Upper lobe of right lung (tissue), 1 donor: ENCODE data around the gene TRAPPC3L. TPM values are rescaled to one million over a fixed set of nuclear protein-coding genes. Genes with fewer than 3 reads are reported as not detected.
A peak's percentile ranks its signal among the peaks of the same experiment; 100 is the strongest.

Source experiments
- ATAC-seq: fragments of 200-7000 bp; cut with Tn5 transposase; one replicate; pipeline ENCODE4 v1.9.1; 2020; ENCODE audit warnings: mild to moderate bottlenecking, moderate library complexity
- DNase-seq: peaks from one replicate; pipeline ENCODE4 v3.0.0-alpha.2; 2020
- H3K27ac ChIP-seq: fragments of 200-600 bp; one replicate; pipeline ENCODE4 v1.8.0; 2022
- H3K27me3 ChIP-seq: fragments of 200-600 bp; one replicate; pipeline ENCODE4 v1.8.0; 2022; ENCODE audit warnings: mild to moderate bottlenecking
- H3K36me3 ChIP-seq: fragments of 200-600 bp; one replicate; pipeline ENCODE4 v1.8.0; 2022
- H3K4me1 ChIP-seq: fragments of 200-600 bp; one replicate; pipeline ENCODE4 v1.8.0; 2022
- H3K4me3 ChIP-seq: fragments of 200-600 bp; one replicate; pipeline ENCODE4 v1.8.0; 2022; ENCODE audit warnings: mild to moderate bottlenecking
- H3K9me3 ChIP-seq: fragments of 200-600 bp; one replicate; pipeline ENCODE4 v1.8.0; 2022
- intact Hi-C: fragments of 100-400 bp; cut with DNase I; formaldehyde crosslinking; loops from one replicate; pipeline ENCODE4 v1.11.0; 2022
- total RNA-seq: library from RNA; stranded (reverse); fragmentation: NEBNext Ultra II Directional; extraction: Animal tissue kit (Norgen Biotek cat#: 25700); gene quantifications from one replicate; pipeline ENCODE4 v1.2.1, GENCODE V29; 2021
- TF ChIP-seq, protein P1 (sequence below): fragments of 200-600 bp; IDR thresholded peaks from one replicate; pipeline ENCODE4 v1.8.0; 2022; ENCODE audit warnings: antibody characterized with exemption
- donor health status: DM: no; HTN: yes; CAD: no; lungs with severe emphysema.

The TRAPPC3L gene
- total RNA-seq, 1 donor from 2014 or later = 0.64 TPM

DNA sequence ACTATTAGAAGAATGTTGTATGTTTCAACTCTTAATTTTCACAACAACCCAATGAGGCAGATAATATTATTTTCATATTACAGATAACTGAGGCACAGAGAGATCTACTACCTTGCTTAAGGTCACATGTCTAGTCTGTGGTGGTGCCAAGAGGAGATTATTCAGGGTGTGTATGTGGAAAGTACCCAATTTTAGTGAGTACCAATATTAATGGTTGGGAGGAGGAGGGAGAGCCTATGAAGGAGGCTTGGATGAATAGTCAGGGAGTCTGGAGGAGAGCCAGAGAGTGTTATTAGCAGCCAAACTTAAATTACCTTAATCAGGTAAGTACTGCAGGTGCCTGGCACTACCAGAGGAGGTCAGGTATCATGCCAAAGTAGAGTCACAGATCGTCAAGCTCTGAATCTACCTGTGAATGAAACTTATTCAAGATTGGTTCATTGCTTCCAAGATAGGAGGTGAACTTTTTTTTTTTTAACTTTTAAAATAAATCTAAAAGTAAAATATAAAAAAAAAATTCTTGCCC lies 95.2 kb downstream of the TRAPPC3L start:
- no peaks in the 10 kb centered on the region for H3K27me3 ChIP-seq

DNA sequence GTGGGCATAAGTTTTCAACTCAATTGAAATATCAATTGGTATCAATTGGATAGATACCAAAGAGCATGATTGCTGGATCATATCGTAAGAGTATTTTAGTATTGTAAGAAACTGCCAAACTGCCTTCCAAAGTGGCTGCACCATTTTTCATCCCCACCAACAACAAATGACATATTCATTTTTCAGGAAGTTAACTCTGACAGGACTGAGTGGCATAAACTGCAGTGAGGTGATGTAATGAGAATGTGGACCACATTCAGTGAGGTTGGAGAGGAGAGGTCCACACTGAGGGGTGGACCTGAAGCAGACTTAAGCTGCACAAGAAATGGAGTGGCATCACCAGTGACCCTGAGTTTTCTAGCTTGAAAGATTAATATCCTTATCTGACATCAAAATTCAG lies 95.9 kb downstream of the TRAPPC3L start:
- TF ChIP-seq, protein P1, sequence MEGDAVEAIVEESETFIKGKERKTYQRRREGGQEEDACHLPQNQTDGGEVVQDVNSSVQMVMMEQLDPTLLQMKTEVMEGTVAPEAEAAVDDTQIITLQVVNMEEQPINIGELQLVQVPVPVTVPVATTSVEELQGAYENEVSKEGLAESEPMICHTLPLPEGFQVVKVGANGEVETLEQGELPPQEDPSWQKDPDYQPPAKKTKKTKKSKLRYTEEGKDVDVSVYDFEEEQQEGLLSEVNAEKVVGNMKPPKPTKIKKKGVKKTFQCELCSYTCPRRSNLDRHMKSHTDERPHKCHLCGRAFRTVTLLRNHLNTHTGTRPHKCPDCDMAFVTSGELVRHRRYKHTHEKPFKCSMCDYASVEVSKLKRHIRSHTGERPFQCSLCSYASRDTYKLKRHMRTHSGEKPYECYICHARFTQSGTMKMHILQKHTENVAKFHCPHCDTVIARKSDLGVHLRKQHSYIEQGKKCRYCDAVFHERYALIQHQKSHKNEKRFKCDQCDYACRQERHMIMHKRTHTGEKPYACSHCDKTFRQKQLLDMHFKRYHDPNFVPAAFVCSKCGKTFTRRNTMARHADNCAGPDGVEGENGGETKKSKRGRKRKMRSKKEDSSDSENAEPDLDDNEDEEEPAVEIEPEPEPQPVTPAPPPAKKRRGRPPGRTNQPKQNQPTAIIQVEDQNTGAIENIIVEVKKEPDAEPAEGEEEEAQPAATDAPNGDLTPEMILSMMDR = no peak
- Histone ChIP-seq H3K36me3 (no peaks in the 10 kb centered on the region), H3K9me3 (no peaks in the 10 kb centered on the region), H3K27me3 (no peaks in the 10 kb centered on the region), H3K27ac (no peak overlapping the region), H3K4me3 (no peak overlapping the region), H3K4me1 (peaks cover 9% of the 10 kb centered on the region)
- intact Hi-C loops = no loop called here
- ATAC-seq (no peak), DNase-seq (no peak)

More for the DNA sequence above, 95.2 kb downstream of the TRAPPC3L start:
- no peak overlapping the region for H3K4me3 ChIP-seq
- DNase-seq (no peak), ATAC-seq (no peak)
- no peaks in the 10 kb centered on the region for H3K36me3 ChIP-seq
- H3K4me1 ChIP-seq = peaks cover 9% of the 10 kb centered on the region
- TF ChIP-seq, protein P1 = no peak
- H3K27ac ChIP-seq = no peak overlapping the region
- H3K9me3 ChIP-seq = no peaks in the 10 kb centered on the region
- intact Hi-C loops = no loop called here

DNA sequence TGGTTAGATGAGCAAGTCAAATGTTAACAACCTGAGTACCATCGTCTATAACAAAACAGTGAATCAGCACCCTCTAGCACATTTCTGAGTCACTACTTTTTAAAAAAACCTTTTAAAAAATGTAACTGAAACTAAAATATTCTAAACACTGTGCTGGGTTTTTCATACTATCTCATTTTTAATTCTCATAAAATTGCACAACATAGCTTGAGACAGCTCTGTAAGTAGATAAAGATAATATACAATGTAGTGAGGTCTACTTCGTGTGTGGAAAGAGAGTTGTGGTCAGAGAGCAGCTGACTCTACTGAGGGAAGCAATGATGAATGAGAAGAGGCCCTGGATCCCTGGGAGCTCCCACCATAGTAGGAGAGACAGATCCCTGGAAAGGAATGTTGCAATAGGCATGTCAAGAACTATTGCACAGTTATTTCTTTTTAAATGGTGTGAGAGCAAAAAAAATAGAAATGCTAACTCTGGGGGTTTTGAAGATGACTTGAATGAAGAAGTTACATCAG lies 97.9 kb downstream of the TRAPPC3L start:
- peaks cover 9% of the 10 kb centered on the region for H3K4me1 ChIP-seq
- H3K4me3 ChIP-seq = no peak overlapping the region
- H3K27me3 ChIP-seq = no peaks in the 10 kb centered on the region
- intact Hi-C loops = no loop called here
- ATAC-seq (peak; percentile 77), DNase-seq (no peak)
- no peak overlapping the region for H3K27ac ChIP-seq
- H3K36me3 ChIP-seq = no peaks in the 10 kb centered on the region
- no peaks in the 10 kb centered on the region for H3K9me3 ChIP-seq
- TF ChIP-seq, protein P1 = no peak

DNA sequence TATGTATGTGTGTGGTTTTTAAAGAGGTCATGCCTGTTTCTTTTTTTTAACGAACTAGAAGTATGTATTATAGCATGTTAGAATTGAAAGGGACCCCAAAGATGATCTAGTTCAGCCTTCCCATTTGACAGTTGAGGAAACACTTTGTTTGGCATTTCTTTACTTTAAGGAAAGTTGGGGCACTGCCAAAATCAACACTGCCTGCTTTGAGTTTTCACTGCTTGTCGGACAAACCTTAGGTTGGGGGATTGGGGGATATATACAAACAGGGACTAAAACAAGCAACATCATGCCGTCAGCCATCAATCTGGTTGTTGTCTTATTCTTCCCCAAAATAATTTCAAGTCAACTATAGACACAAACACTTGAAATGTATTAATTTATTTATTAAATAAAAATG lies 98.4 kb downstream of the TRAPPC3L start:
- Histone ChIP-seq H3K4me3 (no peak overlapping the region), H3K27ac (no peak overlapping the region), H3K9me3 (no peaks in the 10 kb centered on the region), H3K27me3 (no peaks in the 10 kb centered on the region), H3K4me1 (peaks cover 9% of the 10 kb centered on the region), H3K36me3 (no peaks in the 10 kb centered on the region)
- DNase-seq (no peak), ATAC-seq (no peak)
- intact Hi-C loops = no loop called here
- TF ChIP-seq, protein P1 = no peak

DNA sequence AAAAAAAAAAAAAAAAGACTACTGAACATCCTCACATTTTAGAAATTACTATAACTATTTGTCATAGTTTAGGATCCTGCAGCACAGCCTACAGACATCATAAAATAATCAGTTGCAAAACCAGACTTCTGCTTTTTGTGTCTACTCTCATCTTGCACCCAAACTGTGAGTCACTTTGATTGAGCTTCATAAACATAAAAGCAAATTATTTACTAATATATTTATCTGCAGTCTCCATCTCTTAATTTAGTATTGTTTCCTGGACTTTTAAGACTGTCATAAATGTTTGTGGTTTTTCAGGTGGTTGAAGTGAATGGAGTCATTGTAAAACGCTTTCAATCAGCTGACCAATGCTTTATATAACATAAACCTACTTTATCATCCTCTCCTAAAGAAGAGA lies 99.1 kb downstream of the TRAPPC3L start:
- DNase-seq (no peak), ATAC-seq (peak; percentile 46)
- Histone ChIP-seq H3K4me3 (no peak overlapping the region), H3K27ac (no peak overlapping the region), H3K9me3 (no peaks in the 10 kb centered on the region), H3K4me1 (peaks cover 2% of the 10 kb centered on the region), H3K36me3 (no peaks in the 10 kb centered on the region), H3K27me3 (no peaks in the 10 kb centered on the region)
- intact Hi-C loops = no loop called here
- TF ChIP-seq, protein P1 = no peak

DNA sequence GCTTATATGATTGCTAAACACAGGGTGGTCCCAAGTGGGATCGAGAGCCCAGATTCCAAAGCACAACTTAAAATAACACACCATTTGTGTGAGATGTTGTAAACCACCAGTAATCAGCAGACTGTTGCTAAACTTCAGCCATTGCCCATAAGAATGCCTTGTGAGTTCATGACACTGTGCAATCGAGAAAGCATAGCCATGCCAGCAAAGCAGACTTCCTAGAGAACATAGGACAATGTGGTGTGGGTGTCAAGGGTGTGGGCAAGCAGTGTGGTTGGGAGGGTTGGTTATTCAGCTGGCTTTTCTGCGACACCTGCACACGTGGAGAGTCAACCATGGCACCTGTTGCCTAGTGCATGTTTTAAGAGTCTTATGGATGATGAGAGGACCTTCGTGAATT lies 100.4 kb downstream of the TRAPPC3L start:
- ATAC-seq = peak; percentile 74
- H3K27me3 ChIP-seq = no peaks in the 10 kb centered on the region
- H3K27ac ChIP-seq = no peak overlapping the region
- no peaks in the 10 kb centered on the region for H3K4me1 ChIP-seq
- TF ChIP-seq, protein P1 = no peak
- H3K9me3 ChIP-seq = no peaks in the 10 kb centered on the region
- no peak overlapping the region for H3K4me3 ChIP-seq
- DNase-seq = no peak
- H3K36me3 ChIP-seq = no peaks in the 10 kb centered on the region
- intact Hi-C loops = no loop called here
